Large intestine (tissue), 3 donors: ENCODE data around the gene JAK1. TPM values are rescaled to one million over a fixed set of nuclear protein-coding genes. Genes with fewer than 3 reads are reported as not detected.
"Not testable (repeated sequence)": the region's sequence is repeated elsewhere in the genome, so short reads cannot be mapped to it uniquely, and the experiment has no call there.

Source experiments
- DNase-seq, 2 donors: peaks; one replicate each; pipeline versions ENCODE4 v3.0.0 to v3.0.0-alpha.2; 2013
- H3K27ac ChIP-seq: one replicate; pipeline ENCODE4 v1.5.1; 2013; ENCODE audit warnings: low read length
- H3K27me3 ChIP-seq: 2 replicates; pipeline ENCODE4 v1.6.1; 2013; ENCODE audit warnings: low read length; ENCODE audit not compliant: control insufficient read depth, insufficient read depth
- H3K36me3 ChIP-seq: 2 replicates; pipeline ENCODE4 v1.6.1; 2013; ENCODE audit warnings: low read length; ENCODE audit not compliant: control insufficient read depth, insufficient read depth
- H3K4me1 ChIP-seq: one replicate; pipeline ENCODE4 v1.6.1; 2013; ENCODE audit warnings: low read length; ENCODE audit not compliant: control insufficient read depth, insufficient read depth
- H3K4me3 ChIP-seq: one replicate; pipeline ENCODE4 v1.5.1; 2013; ENCODE audit warnings: low read length
- H3K9me3 ChIP-seq: one replicate; pipeline ENCODE4 v1.6.1; 2013; ENCODE audit warnings: mild to moderate bottlenecking, low read depth, low read length, moderate library complexity; ENCODE audit not compliant: control insufficient read depth
- WGBS: methylation state at CpG from one replicate; pipeline ENCODE4 v1.1.5; 2013; ENCODE audit warnings: low lambda C conversion rate; ENCODE audit not compliant: insufficient coverage; 5-methylcytosine and 5-hydroxymethylcytosine counted together
- polyA plus RNA-seq: library from polyadenylated mRNA; unstranded; fragments of 120-200 nt; gene quantifications from one replicate; pipeline ENCODE4 v1.2.1, GENCODE V29; 2013

JAK1 gene
- polyA plus RNA-seq, 1 donor = 69.1 TPM

- Histone ChIP-seq H3K36me3 (no peaks in the 10 kb centered on the region), H3K27ac (no peak overlapping the region), H3K27me3 (peaks cover 4% of the 10 kb centered on the region), H3K9me3 (peaks cover 3% of the 10 kb centered on the region), H3K4me3 (no peak overlapping the region), H3K4me1 (peaks cover 6% of the 10 kb centered on the region)
- no CpG with 5 or more reads among the region's 18 CpGs for WGBS
- peak; percentile 8 to 27 for DNase-seq
These were observed 35.0 kb upstream of the JAK1 start for GRCh38 chr1:65001231-65001792.

- H3K4me1 ChIP-seq, H3K27ac ChIP-seq, H3K9me3 ChIP-seq, DNase-seq, H3K36me3 ChIP-seq, H3K4me3 ChIP-seq, H3K27me3 ChIP-seq: not testable (repeated sequence)
- WGBS = 80% methylated on average over 1 of the region's 4 CpGs
These were observed 32.1 kb upstream of the JAK1 start for GRCh38 chr1:64998425-64998948.

GRCh38 chr1:64996541-64997257, 30.4 kb upstream of the JAK1 start:
- no peak overlapping the region for H3K4me3 ChIP-seq
- WGBS = 56% methylated on average over 4 of the region's 6 CpGs
- H3K4me1 ChIP-seq = no peaks in the 10 kb centered on the region
- DNase-seq = no peak
- H3K27ac ChIP-seq = no peak overlapping the region
- H3K27me3 ChIP-seq = no peaks in the 10 kb centered on the region
- peaks cover 3% of the 10 kb centered on the region for H3K9me3 ChIP-seq
- H3K36me3 ChIP-seq = no peaks in the 10 kb centered on the region

- no peaks in the 10 kb centered on the region for H3K27me3 ChIP-seq
- no peaks in the 10 kb centered on the region for H3K4me1 ChIP-seq
- H3K4me3 ChIP-seq = no peak overlapping the region
- no peaks in the 10 kb centered on the region for H3K9me3 ChIP-seq
- H3K27ac ChIP-seq = no peak overlapping the region
- no peak for DNase-seq
- no peaks in the 10 kb centered on the region for H3K36me3 ChIP-seq
- WGBS = 96% methylated on average over 4 of the region's 5 CpGs
These were observed 29.0 kb upstream of the JAK1 start for GRCh38 chr1:64995316-64995715.

- Histone ChIP-seq H3K27me3 (no peaks in the 10 kb centered on the region), H3K4me1 (peaks cover 5% of the 10 kb centered on the region), H3K36me3 (peaks cover 2% of the 10 kb centered on the region), H3K9me3 (no peaks in the 10 kb centered on the region), H3K4me3 (no peak overlapping the region), H3K27ac (no peak overlapping the region)
- DNase-seq = peak; percentile 25 to 62
- WGBS = 20% methylated on average over 1 of the region's 3 CpGs
These were observed 20.8 kb upstream of the JAK1 start for GRCh38 chr1:64986903-64987871.

GRCh38 chr1:64984737-64985136, 18.4 kb upstream of the JAK1 start:
- WGBS = 83% methylated on average over 1 of the region's 3 CpGs

GRCh38 chr1:64984106-64984505, 17.8 kb upstream of the JAK1 start:
- Histone ChIP-seq H3K4me1 (peaks cover 6% of the 10 kb centered on the region), H3K27me3 (no peaks in the 10 kb centered on the region), H3K36me3 (no peaks in the 10 kb centered on the region), H3K9me3 (no peaks in the 10 kb centered on the region), H3K27ac (no peak overlapping the region), H3K4me3 (no peak overlapping the region)
- WGBS = 100% methylated on average over 1 of the region's 3 CpGs
- DNase-seq = no peak

More at GRCh38 chr1:64984737-64985136, 18.4 kb upstream of the JAK1 start:
- H3K9me3 ChIP-seq = no peaks in the 10 kb centered on the region
- no peaks in the 10 kb centered on the region for H3K27me3 ChIP-seq
- H3K27ac ChIP-seq = no peak overlapping the region
- H3K4me3 ChIP-seq = no peak overlapping the region
- DNase-seq = no peak
- peaks cover 2% of the 10 kb centered on the region for H3K36me3 ChIP-seq
- H3K4me1 ChIP-seq = peaks cover 6% of the 10 kb centered on the region

GRCh38 chr1:64983110-64983509, 16.8 kb upstream of the JAK1 start:
- Histone ChIP-seq H3K27ac (no peak overlapping the region), H3K9me3 (no peaks in the 10 kb centered on the region), H3K36me3 (no peaks in the 10 kb centered on the region), H3K4me1 (peaks cover 6% of the 10 kb centered on the region), H3K4me3 (no peak overlapping the region), H3K27me3 (no peaks in the 10 kb centered on the region)
- peak; percentile 19 to 42 for DNase-seq
- no CpG with 5 or more reads among the region's 5 CpGs for WGBS

GRCh38 chr1:64981601-64982533, 15.5 kb upstream of the JAK1 start:
- no peaks in the 10 kb centered on the region for H3K27me3 ChIP-seq
- no peaks in the 10 kb centered on the region for H3K36me3 ChIP-seq
- peak overlapping the region; percentile 7 for H3K27ac ChIP-seq
- DNase-seq = peak; percentile 26 to 68
- H3K4me3 ChIP-seq = no peak overlapping the region
- peaks cover 6% of the 10 kb centered on the region for H3K4me1 ChIP-seq
- no CpG with 5 or more reads among the region's 7 CpGs for WGBS
- no peaks in the 10 kb centered on the region for H3K9me3 ChIP-seq
